Kasumi-1 (cell line): Measurements from ENCODE around the gene PPP1R2.

Source experiments
- DNase-seq, 2 experiments: peaks; one replicate each; lab custom pipeline; 2025; lab: John Stamatoyannopoulos, UW

The PPP1R2 gene

DNA sequence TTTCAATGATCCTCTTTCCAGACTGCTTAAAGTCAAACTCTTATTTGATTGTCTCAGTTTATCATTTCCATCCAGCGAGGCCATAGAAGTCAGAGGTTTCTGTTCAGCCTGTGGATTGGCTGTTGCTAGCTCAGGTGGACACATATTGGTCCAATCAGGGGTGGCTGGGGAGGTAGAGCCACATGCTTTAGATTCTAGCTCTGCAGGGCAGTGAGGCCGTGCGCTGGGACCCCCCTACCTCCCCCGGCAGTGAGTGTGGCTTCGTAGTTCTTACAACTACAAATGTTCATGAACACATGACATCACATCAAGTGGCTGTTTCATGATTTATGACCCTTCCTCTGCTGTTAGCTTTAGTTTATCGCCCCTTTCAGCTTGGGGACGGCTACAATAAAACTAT, 22.6 kb upstream of the PPP1R2 start:
- no peak for DNase-seq

DNA sequence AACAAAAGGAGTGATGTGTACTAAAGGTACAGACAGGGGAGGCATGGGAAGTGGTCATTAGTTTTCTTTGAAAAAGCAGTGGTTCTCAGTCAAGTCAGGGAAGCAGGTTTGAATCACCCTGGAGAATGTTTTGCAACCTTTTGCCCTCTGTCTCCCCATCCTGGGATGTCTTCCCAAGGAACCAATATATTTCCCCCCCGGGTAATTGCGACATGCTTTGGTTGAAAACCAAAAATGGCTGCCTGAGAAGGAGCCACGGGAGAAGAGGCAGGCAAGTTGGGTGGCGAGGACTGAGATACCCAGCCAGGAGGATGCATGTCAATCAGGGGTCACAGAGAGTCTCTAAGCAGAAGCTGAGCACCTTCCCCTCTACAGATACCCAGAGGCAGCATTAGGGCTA, 20.2 kb upstream of the PPP1R2 start:
- no peak for DNase-seq

DNA sequence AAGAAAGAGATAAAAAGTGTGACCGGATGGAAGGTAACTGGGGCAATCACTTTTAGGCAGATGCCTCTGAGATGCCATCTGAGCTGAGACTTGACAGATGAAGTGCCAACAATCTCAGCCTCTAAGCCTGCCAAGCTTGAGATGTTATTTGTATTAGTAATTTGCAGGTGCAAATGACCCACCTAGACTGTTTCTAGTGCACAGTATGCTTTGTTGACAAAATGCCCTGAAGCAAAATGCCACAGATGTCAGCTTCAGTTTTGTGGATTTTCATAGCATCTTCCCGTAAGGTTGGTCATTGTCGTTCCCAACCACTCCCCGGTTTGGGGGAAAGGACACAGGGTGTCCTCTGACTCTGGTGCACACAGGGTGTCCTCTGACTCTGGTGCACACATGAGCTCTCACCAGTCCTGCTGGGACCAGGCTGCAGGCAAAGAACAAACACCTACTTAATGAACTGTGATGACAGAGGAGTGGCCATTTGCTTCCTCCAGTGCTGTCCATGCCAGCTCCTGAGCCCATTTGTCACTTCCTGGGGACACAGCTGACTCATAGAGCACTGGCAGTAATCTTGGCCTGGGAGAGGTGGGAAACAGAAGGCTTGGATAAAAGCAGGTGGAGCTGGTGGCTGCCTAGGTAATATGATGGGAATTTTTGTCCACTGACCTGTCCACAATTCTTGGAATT, 16.7 kb upstream of the PPP1R2 start:
- DNase-seq = no peak

DNA sequence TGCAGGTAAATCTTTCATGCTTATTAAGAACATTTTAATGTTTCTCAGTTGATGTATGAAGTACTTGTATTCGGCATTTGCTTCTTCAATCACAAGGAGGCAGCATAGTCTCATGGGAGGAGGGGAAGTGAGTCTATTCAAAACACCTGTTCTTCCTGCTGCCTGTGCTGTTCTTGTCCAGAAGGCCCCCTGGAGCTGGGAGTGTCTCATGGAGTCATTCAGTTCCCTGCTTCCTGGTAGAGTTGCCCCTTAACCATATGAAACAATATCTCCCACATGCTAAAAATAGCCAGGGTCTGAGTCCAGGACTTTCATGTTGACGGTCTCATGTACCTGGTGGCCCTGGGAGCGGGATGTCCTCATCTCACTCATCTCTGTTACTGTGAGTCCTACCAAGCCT, 15.5 kb upstream of the PPP1R2 start:
- peak; percentile 44 to 52 for DNase-seq

DNA sequence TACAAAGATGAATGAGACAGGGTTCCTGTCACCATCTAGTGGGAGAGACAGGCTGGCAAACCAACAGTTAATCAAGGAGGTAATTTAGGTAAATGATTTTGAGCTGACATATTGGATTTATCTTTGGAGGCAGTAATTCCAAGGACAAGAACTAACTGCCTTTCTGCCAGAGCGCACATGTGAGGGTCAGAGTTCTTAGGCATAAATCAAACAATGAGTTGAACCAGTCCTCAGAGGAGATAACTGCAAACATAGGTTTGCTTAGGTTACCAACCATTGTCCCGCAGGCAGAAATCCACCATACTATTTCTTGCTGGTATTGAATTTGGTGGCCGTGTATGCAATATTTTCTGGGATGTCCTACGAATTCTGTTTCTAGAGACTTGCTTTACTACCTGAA, 14.2 kb upstream of the PPP1R2 start:
- DNase-seq = no peak

DNA sequence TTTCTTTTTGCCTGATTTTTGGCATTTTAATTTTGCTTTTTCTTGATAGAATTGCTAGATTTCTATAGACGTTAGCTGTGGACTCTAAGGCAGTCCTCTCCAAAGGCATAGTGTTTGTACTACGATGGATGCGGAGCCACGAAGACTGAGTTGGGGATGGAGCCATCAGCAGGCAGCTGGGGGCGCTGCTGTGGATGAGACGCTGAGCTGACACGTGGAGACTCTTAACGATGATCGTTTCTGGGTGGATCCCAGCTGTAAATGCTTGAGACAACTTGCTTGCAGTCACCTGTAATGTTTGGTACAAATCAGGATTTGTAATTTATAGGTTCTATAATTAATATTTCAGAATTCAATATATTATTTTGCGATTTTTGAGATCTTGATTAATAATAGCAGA, 13.3 kb upstream of the PPP1R2 start:
- no peak for DNase-seq

DNA sequence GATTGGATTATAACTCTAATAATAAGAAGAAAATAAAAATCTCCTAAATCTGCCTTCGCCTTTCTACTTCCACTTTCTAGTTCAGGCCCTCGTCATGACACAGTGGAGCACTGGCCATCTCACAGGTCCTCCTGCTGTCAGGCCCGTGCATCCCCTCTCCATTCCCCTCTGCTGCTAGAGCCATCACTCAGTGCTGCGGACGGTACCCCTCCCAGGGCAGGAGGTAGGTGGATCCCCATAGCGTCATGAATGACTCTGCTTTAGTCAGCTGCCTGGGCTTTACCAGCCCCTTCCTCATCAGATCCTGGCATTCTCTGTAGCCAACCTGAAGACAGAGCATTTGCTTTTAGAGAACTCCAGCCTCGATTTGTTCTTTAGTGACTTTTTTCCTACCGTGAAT, 12.0 kb upstream of the PPP1R2 start:
- DNase-seq = no peak

DNA sequence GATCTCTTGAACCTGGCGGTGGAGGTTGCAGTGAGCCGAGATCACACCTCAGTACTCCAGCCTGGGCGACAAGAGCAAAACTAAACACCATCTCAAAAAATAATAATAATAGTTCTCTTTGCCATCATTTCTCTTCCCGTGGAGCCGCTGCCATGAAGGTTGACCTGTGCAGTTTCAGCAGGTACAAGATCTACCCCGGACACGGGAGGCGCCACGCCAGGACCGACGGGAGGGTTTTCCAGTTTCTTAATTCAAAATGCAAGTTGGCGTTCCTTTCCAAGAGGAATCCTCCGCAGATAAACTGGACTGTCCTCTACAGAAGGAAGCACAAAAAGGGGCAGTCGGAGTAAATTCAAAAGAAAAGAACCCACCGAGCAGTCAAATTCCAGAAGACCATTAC, 11.3 kb upstream of the PPP1R2 start:
- no peak for DNase-seq

DNA sequence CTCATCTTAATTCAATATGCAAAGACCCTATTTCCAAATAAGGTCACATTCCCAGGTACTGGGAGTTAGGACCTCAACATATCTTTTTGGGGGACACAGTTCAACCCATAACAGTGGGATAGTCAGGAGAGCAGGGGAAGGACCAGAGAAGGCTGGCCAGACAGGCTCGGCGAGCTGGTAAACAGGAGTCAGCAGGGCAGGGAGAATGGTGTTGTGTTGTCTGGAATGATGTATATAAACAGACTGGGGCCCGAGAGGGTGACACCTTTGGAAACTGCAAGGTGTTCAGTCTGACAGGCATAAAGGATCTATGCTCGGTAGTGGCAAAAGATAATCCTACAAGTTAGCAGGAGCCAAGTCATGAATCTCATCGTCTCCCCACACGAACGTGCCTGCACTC, 10.1 kb upstream of the PPP1R2 start:
- DNase-seq = no peak

DNA sequence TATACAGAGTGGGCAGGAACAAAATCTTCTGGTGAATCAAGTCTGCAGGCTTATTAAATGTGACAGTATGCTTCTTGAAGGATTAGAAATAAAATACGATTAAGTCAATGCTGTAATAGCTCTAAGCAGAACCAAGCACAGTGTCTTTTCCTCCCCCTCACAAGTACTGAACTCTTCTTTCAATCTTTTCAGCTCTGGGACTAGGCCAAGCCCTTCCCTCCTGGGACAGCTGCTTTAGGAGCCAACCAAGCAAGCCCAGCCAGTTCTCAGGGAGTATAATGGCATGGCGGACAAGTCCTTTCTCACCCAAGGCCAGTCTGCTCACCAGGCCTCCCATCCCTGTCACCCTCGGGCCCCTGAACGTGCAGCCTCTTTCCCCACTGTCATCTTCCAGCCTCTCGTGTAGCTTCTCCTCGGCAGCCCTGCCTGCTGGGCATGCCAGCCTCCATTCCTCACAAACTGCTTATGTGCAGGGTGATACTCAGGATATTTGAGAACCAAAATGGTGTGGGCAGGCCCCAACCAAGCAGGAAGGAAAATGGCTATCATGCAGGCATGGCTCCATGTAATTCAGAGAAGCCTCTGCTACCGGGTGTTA, 8.4 kb upstream of the PPP1R2 start:
- no peak for DNase-seq

DNA sequence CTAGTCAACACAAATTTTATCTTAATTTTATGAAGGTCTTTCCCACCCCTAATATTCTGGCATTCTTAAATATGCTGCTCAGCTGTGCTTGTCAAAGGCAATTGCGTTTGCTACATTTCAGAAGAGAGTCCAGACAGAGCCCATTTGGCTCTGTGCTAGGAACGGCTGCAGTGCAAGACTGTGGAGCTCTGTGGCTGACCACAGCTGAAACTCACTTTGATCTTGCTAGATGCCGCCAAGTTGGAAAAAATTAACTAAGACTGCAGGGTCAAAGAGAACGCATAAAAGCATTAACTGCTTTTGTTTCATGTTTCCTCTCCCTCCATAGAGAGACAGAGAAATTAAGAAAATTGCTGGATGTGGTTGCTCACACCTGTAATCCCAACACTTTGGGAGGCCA, 7.6 kb upstream of the PPP1R2 start:
- no peak for DNase-seq

DNA sequence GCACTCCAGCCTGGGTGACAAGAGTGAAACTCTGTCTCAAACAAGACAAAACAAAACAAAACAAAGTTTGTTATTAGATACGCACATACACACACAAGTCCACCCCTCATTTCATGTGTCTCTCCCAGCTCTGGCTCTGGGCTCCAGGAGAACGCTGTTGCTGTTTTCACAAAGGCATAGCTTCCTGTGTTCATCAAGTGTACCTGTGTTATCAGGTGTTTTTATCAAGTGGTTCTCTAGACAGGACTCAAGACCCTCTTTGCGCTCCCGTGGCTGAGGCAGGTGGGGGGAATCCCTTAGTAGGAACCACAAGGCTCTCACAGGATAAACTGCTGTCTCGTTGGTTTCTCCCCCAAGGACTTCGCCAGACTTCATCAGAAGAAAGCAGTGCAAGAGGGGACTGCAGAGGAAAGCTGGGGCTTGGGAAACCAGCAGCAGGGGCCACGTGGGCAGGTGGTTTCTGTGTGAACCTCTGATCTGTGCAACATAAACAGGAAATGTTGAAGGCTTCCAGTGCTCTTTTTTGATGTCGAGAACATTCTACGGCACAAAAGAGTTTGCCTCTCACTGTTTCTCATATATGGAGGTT, 6.9 kb upstream of the PPP1R2 start:
- no peak for DNase-seq

DNA sequence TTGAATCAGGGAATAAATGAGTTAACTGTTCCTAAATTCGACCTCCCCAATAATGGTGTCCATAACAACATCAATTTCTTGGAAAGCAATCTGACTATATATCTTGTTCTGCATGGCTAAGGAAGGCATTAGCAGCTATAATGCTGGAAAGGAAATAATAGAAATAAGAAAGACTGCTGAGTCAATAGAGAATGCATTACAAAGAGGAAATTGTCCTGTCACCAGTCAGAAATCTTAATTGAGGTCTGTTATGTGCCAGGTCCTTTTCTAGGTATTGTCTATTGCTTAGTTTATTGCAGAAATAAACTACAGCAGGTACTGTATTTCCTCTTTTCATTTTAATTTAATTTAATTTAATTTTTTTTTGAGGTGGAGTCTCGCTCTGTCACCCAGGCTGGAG, 5.9 kb upstream of the PPP1R2 start:
- no peak for DNase-seq

DNA sequence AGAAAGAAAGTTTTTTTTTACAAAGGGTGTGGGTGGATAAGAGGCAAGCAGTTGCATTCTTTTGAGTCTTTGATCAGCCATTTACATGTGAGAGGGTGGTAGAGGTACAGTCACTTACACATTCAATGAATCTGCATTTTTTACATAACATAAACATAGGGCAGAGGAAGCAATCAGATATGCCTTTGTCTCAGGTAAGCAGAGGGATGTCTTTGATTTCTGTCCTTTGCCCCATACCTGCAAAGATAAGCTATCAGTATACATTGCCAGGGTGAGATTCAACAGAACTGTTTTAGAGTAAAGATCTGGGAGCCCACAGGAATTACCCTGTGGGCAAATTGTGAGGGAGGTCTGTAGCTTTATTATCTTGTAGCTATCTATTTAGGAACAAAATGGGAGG, 5.4 kb upstream of the PPP1R2 start:
- no peak for DNase-seq

DNA sequence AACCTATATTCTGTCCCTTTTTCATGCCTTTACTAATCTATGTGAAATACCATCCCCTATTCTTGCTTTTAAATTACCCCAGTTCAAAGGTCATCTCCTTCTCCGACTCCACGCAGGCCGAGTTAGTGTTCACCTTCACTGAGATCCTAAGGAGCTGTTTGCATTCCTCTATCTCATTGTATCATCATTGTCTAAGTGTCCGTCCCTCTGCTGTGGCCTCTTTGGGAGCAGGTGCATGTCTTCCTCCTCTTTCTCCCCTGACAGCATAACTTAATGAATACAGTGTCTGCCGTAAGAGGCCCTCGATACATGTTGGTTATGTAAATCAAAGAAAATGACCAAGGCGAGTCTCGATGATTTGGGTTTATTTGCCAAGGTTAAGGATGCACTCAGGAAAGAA, 4.9 kb upstream of the PPP1R2 start:
- DNase-seq = no peak

DNA sequence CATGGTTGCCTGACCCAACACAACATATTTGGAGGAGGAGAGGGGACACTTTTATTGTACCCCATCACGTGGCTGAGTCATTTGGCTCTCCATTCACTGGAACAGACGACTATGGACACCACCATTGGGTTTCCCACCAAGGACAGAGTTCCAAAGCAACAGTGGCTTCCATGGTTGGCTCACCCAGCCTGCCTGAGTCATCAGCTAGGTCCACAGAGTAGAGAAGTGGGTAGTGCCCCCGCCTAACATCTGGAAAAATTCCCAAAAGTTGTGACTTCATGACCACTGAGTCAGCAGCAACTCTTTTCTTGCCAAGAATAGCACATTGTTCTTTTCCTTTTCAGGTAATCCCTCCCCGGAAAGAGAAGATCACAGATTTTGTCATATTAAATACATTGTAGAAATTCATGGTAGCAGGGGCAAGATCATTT, 3.0 kb upstream of the PPP1R2 start:
- DNase-seq = no peak

DNA sequence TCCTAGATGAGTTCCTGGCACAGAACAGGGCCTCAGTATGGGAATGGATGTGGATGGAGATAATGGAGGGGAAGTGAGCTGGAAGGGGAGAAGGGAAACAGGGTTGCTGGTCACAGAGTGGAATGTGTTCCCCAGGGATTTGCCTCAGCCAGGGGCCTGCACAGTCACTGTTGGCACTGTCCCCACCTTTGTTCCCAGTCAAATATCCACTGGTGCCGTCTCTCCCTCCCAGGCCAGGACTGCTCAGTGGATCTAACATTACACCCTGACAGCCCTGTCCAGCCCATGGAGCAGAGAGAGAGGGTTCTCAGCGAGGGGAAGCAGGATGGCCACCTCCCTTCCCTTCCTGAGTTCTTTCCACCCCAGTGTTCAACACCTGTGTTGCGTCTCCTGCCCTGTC, 1.5 kb upstream of the PPP1R2 start:
- no peak for DNase-seq

DNA sequence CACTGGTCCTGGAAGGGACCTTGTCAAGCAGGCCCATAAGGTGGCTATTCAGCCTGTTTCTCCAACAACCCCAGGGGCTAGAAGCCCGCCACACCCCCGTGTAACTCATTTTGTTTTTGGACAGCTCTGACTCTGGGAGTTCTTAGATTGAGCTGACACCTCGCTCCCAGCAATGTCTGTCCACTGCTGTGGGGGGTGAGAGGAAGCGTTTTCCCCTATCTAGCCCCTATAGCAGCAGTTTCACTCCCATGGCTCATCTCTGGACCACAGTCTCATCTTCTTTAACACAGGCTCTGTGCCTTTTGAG, 1.1 kb upstream of the PPP1R2 start:
- no peak for DNase-seq

DNA sequence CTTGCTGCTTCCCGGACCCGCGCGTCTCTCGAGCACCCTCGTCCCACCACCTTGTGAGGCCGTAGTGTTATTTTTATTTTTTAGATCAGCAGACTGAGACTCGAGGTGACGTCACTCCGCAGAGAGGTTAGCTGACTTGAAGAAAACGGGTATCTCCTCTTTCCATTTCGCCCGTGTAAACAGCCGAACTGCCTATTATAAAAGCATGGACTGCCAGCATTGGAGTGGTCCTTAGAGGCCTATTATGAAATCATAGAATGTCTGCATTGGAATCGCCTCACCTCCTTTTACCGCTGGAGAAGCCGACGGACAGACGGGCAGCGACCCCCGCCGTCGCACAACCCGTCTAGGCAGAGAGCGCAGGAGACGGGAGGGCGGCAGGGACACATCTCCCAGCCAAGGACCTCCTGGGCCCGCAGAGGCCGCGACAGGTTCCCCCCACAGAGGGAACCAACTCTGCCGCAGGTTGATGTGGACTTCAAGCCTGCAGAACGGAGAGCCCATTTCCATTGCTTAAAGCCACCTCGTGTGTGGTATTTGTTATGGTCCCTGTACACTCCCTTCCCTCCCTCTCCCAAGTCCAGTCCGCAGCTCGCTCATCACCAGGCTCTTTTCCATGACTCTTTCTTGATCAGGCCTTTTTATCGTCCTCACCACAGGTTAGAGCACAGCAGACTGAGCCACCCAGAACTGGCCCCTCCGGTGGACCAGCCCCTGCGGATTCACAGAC, 540 bp upstream of the PPP1R2 start:
- DNase-seq = peak in 1 of 2 experiments; percentile 42

DNA sequence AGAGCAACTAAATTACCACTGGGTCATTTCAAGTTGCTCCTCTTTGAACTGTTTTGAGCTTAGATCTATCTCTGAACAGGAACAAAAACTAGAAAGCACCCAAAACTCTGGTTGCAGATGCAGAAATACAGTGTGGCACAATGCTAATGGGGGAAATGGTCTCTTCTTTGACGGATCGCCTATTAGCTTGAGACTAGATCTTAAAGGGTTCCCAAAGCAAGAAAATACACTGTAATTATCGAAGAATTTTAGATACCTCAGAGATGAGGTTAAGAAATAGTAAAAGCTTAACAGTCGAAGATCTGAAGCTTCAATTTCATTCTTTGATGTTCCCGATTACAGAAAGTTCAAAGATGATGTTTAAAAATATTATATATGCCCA, 818 bp downstream of the PPP1R2 start:
- peak; percentile 11 to 51 for DNase-seq

DNA sequence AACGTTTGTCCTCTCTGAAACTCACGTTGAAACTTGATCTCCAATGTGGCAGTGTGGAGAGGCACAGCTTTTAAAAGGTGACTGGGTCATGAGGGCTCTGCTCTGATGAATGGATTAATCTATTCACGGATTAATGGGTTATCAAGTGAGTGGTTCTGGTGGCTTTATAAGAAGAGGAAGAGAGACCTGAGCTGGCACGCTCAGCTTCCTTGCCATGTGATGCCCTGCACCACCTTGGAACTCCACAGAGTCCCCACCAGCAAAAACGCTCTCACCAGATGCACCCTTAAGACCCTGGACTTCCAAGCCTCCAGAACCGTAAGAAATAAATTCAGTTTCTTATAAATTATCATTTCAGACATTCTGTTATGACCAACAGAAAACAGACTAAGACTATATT, 2.6 kb downstream of the PPP1R2 start:
- DNase-seq = no peak

DNA sequence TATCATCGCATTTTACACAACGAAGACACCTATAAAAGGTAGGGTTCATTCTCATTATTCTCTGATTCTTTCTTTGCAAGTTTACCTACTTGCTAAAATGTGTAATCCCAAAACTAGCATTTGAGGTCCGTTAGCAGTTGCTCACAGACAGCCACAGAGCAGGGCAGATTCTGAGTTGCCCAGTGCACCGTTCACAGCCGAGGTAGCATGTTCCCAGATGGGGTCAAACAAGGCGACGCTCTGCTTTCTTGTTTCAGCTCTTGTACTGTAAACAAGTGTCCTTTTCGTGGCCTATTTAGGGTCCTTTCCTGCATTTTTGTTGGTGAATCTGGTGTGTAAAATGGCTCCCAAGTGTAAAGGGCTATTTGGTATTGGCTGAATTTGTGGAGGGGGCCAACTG, 3.1 kb downstream of the PPP1R2 start:
- DNase-seq = no peak

DNA sequence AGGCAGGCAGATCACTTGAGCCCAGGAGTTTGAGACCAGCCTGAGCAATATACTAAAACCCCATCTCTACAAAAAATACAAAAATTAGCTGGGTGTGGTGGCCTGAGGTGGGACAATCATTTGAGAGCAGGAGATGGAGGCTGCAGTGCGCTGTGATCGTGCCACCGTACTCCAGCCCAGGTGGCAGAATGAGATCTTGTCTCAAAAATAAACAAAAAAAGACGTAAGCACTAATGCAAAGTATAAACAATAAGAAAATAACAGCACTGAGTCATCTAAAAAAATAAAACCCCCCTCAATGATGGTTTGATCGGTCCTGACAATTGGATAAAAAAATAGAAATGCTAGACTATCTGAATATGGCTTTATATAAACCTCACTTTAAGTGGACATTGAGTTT, 3.6 kb downstream of the PPP1R2 start:
- no peak for DNase-seq
